ENCODE measurements around the gene CCL22. TPM values are rescaled to one million over a fixed set of nuclear protein-coding genes. Genes with fewer than 3 reads are reported as not detected.
A peak's percentile ranks its signal among the peaks of the same experiment; 100 is the strongest.

The CCL22 gene
- total and polyA plus RNA-seq, 5 donors from 2014 or later: not detected

DNA sequence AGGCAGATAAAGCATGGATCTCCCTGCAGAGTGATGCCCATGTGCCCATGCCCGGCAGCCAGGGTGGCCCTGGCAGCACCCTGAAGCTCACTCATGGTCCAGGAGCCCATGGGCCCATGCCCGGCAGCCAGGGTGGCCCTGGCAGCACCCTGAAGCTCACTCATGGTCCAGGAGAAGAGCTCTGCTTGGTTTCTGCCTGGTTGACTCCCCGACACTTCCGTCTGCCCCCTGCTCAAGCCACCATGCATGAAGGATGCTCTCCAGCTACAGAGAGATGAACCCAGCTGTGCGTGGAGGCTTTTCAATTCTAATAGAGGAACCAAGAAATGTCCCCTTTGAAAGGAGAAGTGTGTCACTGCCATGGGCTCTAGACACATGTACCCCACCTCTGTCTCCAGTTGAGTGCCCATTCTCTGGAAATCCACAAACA lies 54.7 kb downstream of the CCL22 start:
- Histone ChIP-seq H3K4me3 (ENCODE audit: low read depth, low read length) (no peak overlapping the region), H3K9me3 (ENCODE audit: control insufficient read depth in 2 of 2, low read length in 2 of 2) (no peaks in the 10 kb centered on the region), H3K4me1 (ENCODE audit: control insufficient read depth, insufficient read depth, low read length, poor library complexity, severe bottlenecking) (peaks cover 8% of the 10 kb centered on the region), H3K36me3 (ENCODE audit: control insufficient read depth, insufficient read depth, low read length) (no peaks in the 10 kb centered on the region), H3K27ac (ENCODE audit: insufficient read depth, low read length, poor library complexity, severe bottlenecking) (no peak overlapping the region), H3K27me3 (ENCODE audit: control insufficient read depth, insufficient read depth, low read length) (no peaks in the 10 kb centered on the region)
- Mint-ChIP-seq H3K4me1 (peaks cover 3 to 11% (median 6%) of the 10 kb centered on the region in 4 donors), H3K9me3 (no peaks in the 10 kb centered on the region), H3K27me3 (peaks cover 9% of the 10 kb centered on the region), H3K36me3 (no peaks in the 10 kb centered on the region), H3K27ac (peak overlapping the region in 1 of 3 donors; percentile 55), H3K4me3 (no peak overlapping the region)
- DNase-seq (no peak), ATAC-seq (ENCODE audit: low read depth in 2 of 2) (peak in 1 of 2 donors; percentile 26)

DNA sequence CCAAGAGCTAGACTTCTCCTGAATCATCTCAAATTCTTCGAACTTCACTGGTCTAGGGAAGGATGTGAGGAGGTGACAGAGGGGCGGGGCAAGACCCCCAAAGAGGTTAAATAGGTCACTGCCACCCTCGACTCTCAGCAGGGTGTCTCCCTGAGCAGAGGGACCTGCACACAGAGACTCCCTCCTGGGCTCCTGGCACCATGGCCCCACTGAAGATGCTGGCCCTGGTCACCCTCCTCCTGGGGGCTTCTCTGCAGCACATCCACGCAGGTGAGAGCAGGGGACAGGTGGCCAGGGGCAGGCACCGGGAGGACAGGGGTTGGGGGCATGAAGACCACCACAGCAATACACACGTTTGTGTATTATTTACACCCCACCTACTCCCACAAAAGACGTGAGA lies 55.1 kb downstream of the CCL22 start:
- no peak overlapping the region for H3K27ac ChIP-seq (ENCODE audit: insufficient read depth, low read length, poor library complexity, severe bottlenecking)
- no peaks in the 10 kb centered on the region for H3K27me3 ChIP-seq (ENCODE audit: control insufficient read depth, insufficient read depth, low read length)
- ATAC-seq (ENCODE audit: low read depth in 2 of 2) (no peak), DNase-seq (no peak)
- peaks cover 3 to 14% (median 7%) of the 10 kb centered on the region in 4 donors for H3K4me1 Mint-ChIP-seq
- peaks cover 9% of the 10 kb centered on the region for H3K27me3 Mint-ChIP-seq
- peaks cover 11% of the 10 kb centered on the region for H3K4me1 ChIP-seq (ENCODE audit: control insufficient read depth, insufficient read depth, low read length, poor library complexity, severe bottlenecking)
- no peak overlapping the region for H3K4me3 ChIP-seq (ENCODE audit: low read depth, low read length)
- peak overlapping the region in 1 of 3 donors; percentile 55 for H3K27ac Mint-ChIP-seq
- no peaks in the 10 kb centered on the region for H3K36me3 Mint-ChIP-seq
- no peaks in the 10 kb centered on the region for H3K36me3 ChIP-seq (ENCODE audit: control insufficient read depth, insufficient read depth, low read length)
- no peaks in the 10 kb centered on the region for H3K9me3 ChIP-seq (ENCODE audit: control insufficient read depth in 2 of 2, low read length in 2 of 2)
- no peak overlapping the region for H3K4me3 Mint-ChIP-seq
- no peaks in the 10 kb centered on the region for H3K9me3 Mint-ChIP-seq

Other genes starting within 250 kb of the CCL22 start
- gene PSME3IP1, start 172.7 kb upstream of the CCL22 start, total RNA-seq: 140 TPM
- gene PSME3IP1, start 172.7 kb upstream of the CCL22 start, polyA plus RNA-seq: 10 to 100 TPM; 68.1 to 81.5 (median 71.8) TPM
- 25.7 TPM for gene RSPRY1, start 172.5 kb upstream of the CCL22 start, total RNA-seq
- 10 to 100 TPM; 26.7 to 46.4 (median 36.1) TPM for gene RSPRY1, start 172.5 kb upstream of the CCL22 start, polyA plus RNA-seq
- gene ARL2BP, start 113.5 kb upstream of the CCL22 start, total RNA-seq: 26.9 TPM
- gene ARL2BP, start 113.5 kb upstream of the CCL22 start, polyA plus RNA-seq: 100 to 1,000 TPM; 102 to 121 (median 104) TPM
- not detected for gene PLLP, start 74.1 kb upstream of the CCL22 start, total RNA-seq
- 1 to 10 TPM in 2 of 4 donors, under 1 TPM in 2; 0.46 to 1.3 (median 0.82) TPM for gene PLLP, start 74.1 kb upstream of the CCL22 start, polyA plus RNA-seq
- 0.15 TPM for gene CX3CL1, start 13.7 kb downstream of the CCL22 start, total RNA-seq
- gene CX3CL1, start 13.7 kb downstream of the CCL22 start, polyA plus RNA-seq: not detected
- gene CCL17, start 46.0 kb downstream of the CCL22 start, total RNA-seq: not detected
- gene CCL17, start 46.0 kb downstream of the CCL22 start, polyA plus RNA-seq: not detected
- 27.1 TPM for gene CIAPIN1, start 88.6 kb downstream of the CCL22 start, total RNA-seq
- 10 to 100 TPM; 49.2 to 56.5 (median 53.3) TPM for gene CIAPIN1, start 88.6 kb downstream of the CCL22 start, polyA plus RNA-seq
- gene COQ9, start 88.7 kb downstream of the CCL22 start, total RNA-seq: 18.5 TPM
- 10 to 100 TPM; 24.4 to 33.6 (median 27.8) TPM for gene COQ9, start 88.7 kb downstream of the CCL22 start, polyA plus RNA-seq
- gene POLR2C, start 103.9 kb downstream of the CCL22 start, total RNA-seq: 79.8 TPM
- gene POLR2C, start 103.9 kb downstream of the CCL22 start, polyA plus RNA-seq: 10 to 100 TPM; 41.9 to 48.0 (median 45.3) TPM
- gene DOK4, start 127.7 kb downstream of the CCL22 start, total RNA-seq: 1.8 TPM
- gene DOK4, start 127.7 kb downstream of the CCL22 start, polyA plus RNA-seq: 1 to 10 TPM in 3 of 4 donors, under 1 TPM in 1; 0.99 to 1.4 (median 1.1) TPM
- gene CCDC102A, start 177.8 kb downstream of the CCL22 start, total RNA-seq: 4.7 TPM
- gene CCDC102A, start 177.8 kb downstream of the CCL22 start, polyA plus RNA-seq: 1 to 10 TPM; 1.9 to 4.0 (median 2.8) TPM
- gene ADGRG5, start 183.9 kb downstream of the CCL22 start, total RNA-seq: 0.72 TPM
- gene ADGRG5, start 183.9 kb downstream of the CCL22 start, polyA plus RNA-seq: 1 to 10 TPM in 1 of 4 donors, under 1 TPM in 3; 0.26 to 1.1 (median 0.51) TPM